Measurements from ENCODE around the gene DPP6.

The DPP6 gene

GRCh38 chr7:154571772-154572171 is 519.6 kb downstream of the DPP6 start:
- no peak for DNase-seq

GRCh38 chr7:154574235-154574634 is 522.0 kb downstream of the DPP6 start:
- DNase-seq = no peak

GRCh38 chr7:154575497-154575896 is 523.3 kb downstream of the DPP6 start:
- no peak for DNase-seq

GRCh38 chr7:154576604-154577003 is 524.4 kb downstream of the DPP6 start:
- no peak for DNase-seq

- no peak for DNase-seq
Measured at GRCh38 chr7:154577141-154577873, 525.1 kb downstream of the DPP6 start.

- no peak for DNase-seq
Measured at GRCh38 chr7:154578336-154578735, 526.1 kb downstream of the DPP6 start.

GRCh38 chr7:154579711-154580110 is 527.5 kb downstream of the DPP6 start:
- DNase-seq = no peak

- no peak for DNase-seq
Measured at GRCh38 chr7:154581251-154581890, 529.2 kb downstream of the DPP6 start.

GRCh38 chr7:154583454-154583853 is 531.3 kb downstream of the DPP6 start:
- DNase-seq = no peak

- DNase-seq = no peak
Measured at GRCh38 chr7:154584352-154585252, 532.4 kb downstream of the DPP6 start.

GRCh38 chr7:154587792-154588191 is 535.6 kb downstream of the DPP6 start:
- no peak for DNase-seq

- DNase-seq = no peak
Measured at GRCh38 chr7:154591544-154591943, 539.3 kb downstream of the DPP6 start.

GRCh38 chr7:154592388-154592787 is 540.2 kb downstream of the DPP6 start:
- DNase-seq = no peak

GRCh38 chr7:154598396-154598795 is 546.2 kb downstream of the DPP6 start:
- no peak for DNase-seq

GRCh38 chr7:154598864-154599263 is 546.7 kb downstream of the DPP6 start:
- DNase-seq = no peak

- DNase-seq = no peak
Measured at GRCh38 chr7:154610903-154611302, 558.7 kb downstream of the DPP6 start.

- DNase-seq = no peak
Measured at GRCh38 chr7:154613811-154614210, 561.6 kb downstream of the DPP6 start.

GRCh38 chr7:154620141-154620755 is 568.0 kb downstream of the DPP6 start:
- DNase-seq = no peak

GRCh38 chr7:154623399-154623798 is 571.2 kb downstream of the DPP6 start:
- DNase-seq = no peak

- no peak for DNase-seq
Measured at GRCh38 chr7:154627646-154628290, 575.6 kb downstream of the DPP6 start.

- no peak for DNase-seq
Measured at GRCh38 chr7:154628556-154628955, 576.4 kb downstream of the DPP6 start.

- no peak for DNase-seq
Measured at GRCh38 chr7:154631162-154631561, 579.0 kb downstream of the DPP6 start.

GRCh38 chr7:154633641-154634040 is 581.4 kb downstream of the DPP6 start:
- DNase-seq = no peak

All from amniotic stem cell (primary cell).